Measurements from ENCODE around the gene CSNK2B.

The CSNK2B gene

GRCh38 chr6:31639043-31639442 lies 26.8 kb upstream of the CSNK2B start:
- no peak for DNase-seq

GRCh38 chr6:31639449-31639861 lies 26.4 kb upstream of the CSNK2B start:
- DNase-seq = no peak

- DNase-seq = no peak
Measured at GRCh38 chr6:31640612-31641011, 25.3 kb upstream of the CSNK2B start.

GRCh38 chr6:31641370-31641769 lies 24.5 kb upstream of the CSNK2B start:
- no peak for DNase-seq

GRCh38 chr6:31642798-31643570 lies 22.9 kb upstream of the CSNK2B start:
- no peak for DNase-seq

- no peak for DNase-seq
Measured at GRCh38 chr6:31643818-31644454, 21.9 kb upstream of the CSNK2B start.

- no peak for DNase-seq
Measured at GRCh38 chr6:31645325-31645724, 20.6 kb upstream of the CSNK2B start.

GRCh38 chr6:31651602-31652191 lies 14.2 kb upstream of the CSNK2B start:
- peak; percentile 65 for DNase-seq

- peak; percentile 82 for DNase-seq
Measured at GRCh38 chr6:31652925-31653724, 12.8 kb upstream of the CSNK2B start.

GRCh38 chr6:31654574-31655348 lies 11.1 kb upstream of the CSNK2B start:
- DNase-seq = no peak

- no peak for DNase-seq
Measured at GRCh38 chr6:31655349-31656237, 10.3 kb upstream of the CSNK2B start, which contains the start of gene APOM. Gene APOM (plus strand): TSS chr6:31655894. CDS start chr6:31655967, 73 bp downstream.

GRCh38 chr6:31657406-31658157 lies 8.3 kb upstream of the CSNK2B start:
- no peak for DNase-seq

- DNase-seq = no peak
Measured at GRCh38 chr6:31658158-31658688, 7.7 kb upstream of the CSNK2B start.

GRCh38 chr6:31658983-31659648 lies 6.8 kb upstream of the CSNK2B start:
- no peak for DNase-seq

GRCh38 chr6:31659649-31660380 lies 6.1 kb upstream of the CSNK2B start:
- no peak for DNase-seq

- peak; percentile 69 for DNase-seq
Measured at GRCh38 chr6:31660381-31661261, 5.3 kb upstream of the CSNK2B start, which contains the start of gene C6orf47. Gene C6orf47 (minus strand): TSS chr6:31660778. CDS start chr6:31659947, 831 bp downstream.

GRCh38 chr6:31661262-31662123 lies 4.4 kb upstream of the CSNK2B start:
- no peak for DNase-seq
